IMR-90 (cell line): ENCODE data around the gene RHEX.

Experiments
- CEBPB ChIP-seq: IDR thresholded peaks from 2 replicates; pipeline ENCODE4 v1.6.1; 2012; ENCODE audit warnings: low read depth, low read length, improper control_type of control experiment
- CTCF ChIP-seq: conservative IDR thresholded peaks from 2 replicates; pipeline ENCODE4 v1.5.1; 2012; ENCODE audit warnings: mild to moderate bottlenecking, low read depth, low read length, improper control_type of control experiment
- ELK1 ChIP-seq: fragments of 150-350 bp; IDR thresholded peaks from 2 replicates; pipeline ENCODE4 v1.6.1; 2016; ENCODE audit warnings: low read depth, mild to moderate bottlenecking, low read length, moderate library complexity, borderline replicate concordance
- FOS ChIP-seq: fragments of 150-350 bp; IDR thresholded peaks from 2 replicates; pipeline ENCODE4 v1.6.1; 2016; ENCODE audit warnings: low read depth, low read length
- MAFK ChIP-seq: IDR thresholded peaks from 2 replicates; pipeline ENCODE4 v1.6.1; 2012; ENCODE audit warnings: low read depth, low read length, improper control_type of control experiment
- MAZ ChIP-seq: IDR thresholded peaks from 2 replicates; pipeline ENCODE4 v1.6.1; 2012; ENCODE audit warnings: low read depth, mild to moderate bottlenecking, low read length, improper control_type of control experiment, moderate library complexity, borderline replicate concordance
- NFE2L2 ChIP-seq: fragments of 150-350 bp; IDR thresholded peaks from 2 replicates; pipeline ENCODE4 v1.6.1; 2016; ENCODE audit warnings: low read depth, mild to moderate bottlenecking, low read length
- POLR2A ChIP-seq: IDR thresholded peaks from 2 replicates; pipeline ENCODE4 v1.6.1; 2012; ENCODE audit warnings: mild to moderate bottlenecking, low read depth, low read length
- RAD21 ChIP-seq: IDR thresholded peaks from 2 replicates; pipeline ENCODE4 v1.6.1; 2012; ENCODE audit warnings: low read length, improper control_type of control experiment
- RCOR1 ChIP-seq: IDR thresholded peaks from 2 replicates; pipeline ENCODE4 v1.6.1; 2012; ENCODE audit warnings: mild to moderate bottlenecking, low read length, improper control_type of control experiment; ENCODE audit not compliant: insufficient replicate concordance
- RFX5 ChIP-seq: IDR thresholded peaks from 2 replicates; pipeline ENCODE4 v1.8.0; 2012; ENCODE audit warnings: low read depth, mild to moderate bottlenecking, low read length, moderate library complexity

GRCh38 chr1:206117151-206117948 lies 64.4 kb downstream of the RHEX start, which contains the start of gene AVPR1B:
- no peak for TF ChIP-seq POLR2A
- TF ChIP-seq CTCF: no peak
- no peak for TF ChIP-seq RFX5
- no peak for TF ChIP-seq CEBPB
- no peak for TF ChIP-seq MAFK
- no peak for TF ChIP-seq NFE2L2
- TF ChIP-seq ELK1: no peak
- TF ChIP-seq RAD21: no peak
- no peak for TF ChIP-seq RCOR1
- no peak for TF ChIP-seq MAZ
- TF ChIP-seq FOS: no peak
